Panc1 (cell line): ENCODE data around the gene FAM200A. TPM values are rescaled to one million over a fixed set of nuclear protein-coding genes. Genes with fewer than 3 reads are reported as not detected.
A peak's percentile ranks its signal among the peaks of the same experiment; 100 is the strongest.

ENCODE experiments used
- ATAC-seq: fragments of 200-7000 bp; cut with Tn5 transposase; 2 replicates; pipeline ENCODE4 v1.9.1; 2020; ENCODE audit warnings: mild to moderate bottlenecking, moderate library complexity
- BruUV-seq: library from RNA; stranded (reverse); fragments of 400-500 nt; replicated peaks from 2 replicates; lab custom pipeline; 2021; lab: Mats Ljungman, UMichigan
- CTCF ChIA-PET: fragments of 300-600 bp; sonication (Branson Sonifier 250); formaldehyde crosslinking; loops from one replicate; lab custom pipeline; 2022; ENCODE audit warnings: antibody characterized with exemption; lab: Charles Lee
- POLR2A ChIA-PET: fragments of 300-600 bp; sonication (Branson Sonifier 250); formaldehyde crosslinking; loops from one replicate; lab custom pipeline; 2022; ENCODE audit warnings: antibody characterized with exemption; lab: Charles Lee
- DNase-seq: peaks from one replicate; pipeline ENCODE4 v3.0.0-alpha.2; 2010; ENCODE audit warnings: low read depth, low spot score
- H3K27ac ChIP-seq: 2 replicates; pipeline ENCODE4 v1.5.1; 2011; ENCODE audit warnings: mild to moderate bottlenecking, low read length, inconsistent platforms
- H3K27me3 ChIP-seq: fragments of 200-500 bp; sonication (Bioruptor generic); 2 replicates; pipeline ENCODE4 v1.6.0; 2014; ENCODE audit warnings: low read length, inconsistent platforms; ENCODE audit not compliant: control insufficient read depth, insufficient read depth
- H3K36me3 ChIP-seq: fragments of 200-500 bp; sonication (Bioruptor generic); 2 replicates; pipeline ENCODE4 v1.5.1; 2014; ENCODE audit warnings: inconsistent platforms, mild to moderate bottlenecking, low read length, moderate library complexity; ENCODE audit not compliant: control insufficient read depth, insufficient read depth
- H3K4me1 ChIP-seq: 2 replicates; pipeline ENCODE4 v1.5.1; 2011; ENCODE audit warnings: inconsistent platforms, mild to moderate bottlenecking, low read length, moderate library complexity; ENCODE audit not compliant: control insufficient read depth, insufficient read depth
- H3K4me3 ChIP-seq, 2 experiments: 2 replicates each; pipeline ENCODE4 v1.5.1; 2011 to 2012; ENCODE audit warnings: low read depth in 2 of 2, low read length in 2 of 2, mild to moderate bottlenecking in 2 of 2, inconsistent platforms in 1 of 2, moderate library complexity in 1 of 2
- H3K9me3 ChIP-seq: fragments of 200-500 bp; sonication (Bioruptor generic); 2 replicates; pipeline ENCODE4 v1.5.1; 2014; ENCODE audit warnings: low read depth, mild to moderate bottlenecking, inconsistent platforms, low read length, moderate library complexity; ENCODE audit not compliant: control insufficient read depth, insufficient read depth
- POLR2AphosphoS5 ChIP-seq: IDR thresholded peaks from 2 replicates; pipeline ENCODE4 v1.6.1; 2012; ENCODE audit warnings: mild to moderate bottlenecking, low read depth, low read length, moderate library complexity
- SIN3A ChIP-seq: IDR thresholded peaks from 2 replicates; pipeline ENCODE4 v1.6.1; 2012; ENCODE audit warnings: low read depth, mild to moderate bottlenecking, low read length, moderate library complexity, borderline replicate concordance; ENCODE audit not compliant: insufficient read depth
- TCF7L2 ChIP-seq: IDR thresholded peaks from 2 replicates; pipeline ENCODE4 v1.6.1; 2011; ENCODE audit warnings: mild to moderate bottlenecking, low read depth, low read length, inconsistent platforms
- in situ Hi-C: cut with HindIII; loops from 2 replicates; pipeline ENCODE4 v1.10.0; 2016; ENCODE audit warnings: low sequenced_read_pairs, low pct_unique_long_range_greater_than_20kb
- intact Hi-C: fragments of 100-400 bp; cut with micrococcal nuclease; formaldehyde crosslinking; loops from one replicate; pipeline ENCODE4 v1.10.0; 2022; ENCODE audit not compliant: unreplicated experiment
- total RNA-seq: library from RNA; stranded (reverse); gene quantifications from one replicate; pipeline ENCODE4 v1.2.1, GENCODE V29; 2021; ENCODE audit not compliant: unreplicated experiment
- TF ChIP-seq, protein P1 (sequence below), 2 experiments: IDR thresholded peaks; 2 replicates each; pipeline ENCODE4 v1.6.1; 2011 to 2012; ENCODE audit warnings: low read depth in 2 of 2, control low read depth in 1 of 2, low read length in 1 of 2, mild to moderate bottlenecking in 1 of 2, moderate library complexity in 1 of 2; ENCODE audit not compliant: insufficient read depth in 1 of 2
- TF ChIP-seq, protein P2 (sequence below): fragments of 450-650 bp; IDR thresholded peaks from 2 replicates; pipeline ENCODE4 v1.5.1; 2017; ENCODE audit warnings: mild to moderate bottlenecking

The FAM200A gene
- total RNA-seq, 1 experiment from 2014 or later: 4.6 TPM

DNA sequence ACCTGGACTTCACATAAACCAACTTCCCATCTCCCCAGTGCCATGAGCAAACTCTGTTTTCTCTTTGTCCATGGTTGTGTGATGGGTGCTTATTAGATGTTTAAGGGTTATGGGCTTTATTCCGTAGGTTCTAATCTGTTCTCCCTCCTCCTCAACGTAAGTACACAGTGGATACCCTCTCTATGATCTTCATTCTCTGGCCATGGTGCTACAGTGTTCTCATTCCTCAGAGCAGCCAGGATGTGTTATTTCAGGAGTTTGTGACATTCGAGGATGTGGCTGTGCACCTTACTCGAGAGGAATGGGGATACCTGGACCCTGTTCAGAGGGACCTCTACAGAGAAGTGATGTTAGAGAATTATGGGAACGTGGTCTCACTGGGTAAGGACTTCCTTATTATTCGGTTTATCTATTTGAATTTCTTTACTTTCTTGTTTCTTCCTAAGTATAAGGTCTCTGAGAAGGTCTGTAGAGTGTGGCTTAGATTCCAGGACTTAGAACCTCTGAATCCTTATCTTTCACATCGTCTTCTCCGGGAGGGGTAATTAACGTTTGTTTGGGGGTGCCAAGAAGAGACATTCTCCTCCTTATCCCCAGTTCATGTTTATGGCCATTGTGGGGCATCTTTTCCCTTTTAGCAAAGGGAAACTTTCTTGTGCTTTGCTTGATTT, 10.3 kb upstream of the FAM200A start:
- DNase-seq (no peak), ATAC-seq (no peak)
- Histone ChIP-seq H3K4me1 (peaks cover 28% of the 10 kb centered on the region), H3K9me3 (no peaks in the 10 kb centered on the region), H3K36me3 (peaks cover 39% of the 10 kb centered on the region), H3K27ac (peak overlapping the region; percentile 74), H3K27me3 (no peaks in the 10 kb centered on the region), H3K4me3 (peak overlapping the region in 1 of 2 experiments; percentile 1; a peak in 1 of 4 replicates)
- ChIA-PET POLR2A (no interaction called here), CTCF (no interaction called here)
- TF ChIP-seq TCF7L2: no peak
- TF ChIP-seq, protein P1, sequence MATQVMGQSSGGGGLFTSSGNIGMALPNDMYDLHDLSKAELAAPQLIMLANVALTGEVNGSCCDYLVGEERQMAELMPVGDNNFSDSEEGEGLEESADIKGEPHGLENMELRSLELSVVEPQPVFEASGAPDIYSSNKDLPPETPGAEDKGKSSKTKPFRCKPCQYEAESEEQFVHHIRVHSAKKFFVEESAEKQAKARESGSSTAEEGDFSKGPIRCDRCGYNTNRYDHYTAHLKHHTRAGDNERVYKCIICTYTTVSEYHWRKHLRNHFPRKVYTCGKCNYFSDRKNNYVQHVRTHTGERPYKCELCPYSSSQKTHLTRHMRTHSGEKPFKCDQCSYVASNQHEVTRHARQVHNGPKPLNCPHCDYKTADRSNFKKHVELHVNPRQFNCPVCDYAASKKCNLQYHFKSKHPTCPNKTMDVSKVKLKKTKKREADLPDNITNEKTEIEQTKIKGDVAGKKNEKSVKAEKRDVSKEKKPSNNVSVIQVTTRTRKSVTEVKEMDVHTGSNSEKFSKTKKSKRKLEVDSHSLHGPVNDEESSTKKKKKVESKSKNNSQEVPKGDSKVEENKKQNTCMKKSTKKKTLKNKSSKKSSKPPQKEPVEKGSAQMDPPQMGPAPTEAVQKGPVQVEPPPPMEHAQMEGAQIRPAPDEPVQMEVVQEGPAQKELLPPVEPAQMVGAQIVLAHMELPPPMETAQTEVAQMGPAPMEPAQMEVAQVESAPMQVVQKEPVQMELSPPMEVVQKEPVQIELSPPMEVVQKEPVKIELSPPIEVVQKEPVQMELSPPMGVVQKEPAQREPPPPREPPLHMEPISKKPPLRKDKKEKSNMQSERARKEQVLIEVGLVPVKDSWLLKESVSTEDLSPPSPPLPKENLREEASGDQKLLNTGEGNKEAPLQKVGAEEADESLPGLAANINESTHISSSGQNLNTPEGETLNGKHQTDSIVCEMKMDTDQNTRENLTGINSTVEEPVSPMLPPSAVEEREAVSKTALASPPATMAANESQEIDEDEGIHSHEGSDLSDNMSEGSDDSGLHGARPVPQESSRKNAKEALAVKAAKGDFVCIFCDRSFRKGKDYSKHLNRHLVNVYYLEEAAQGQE (IDR thresholded peaks at IDR 0.05; ENCODE audit: insufficient read depth in 1 of 2, low read depth in 2 of 2, low read length in 1 of 2): no peak
- TF ChIP-seq POLR2AphosphoS5: no peak
- TF ChIP-seq, protein P2, sequence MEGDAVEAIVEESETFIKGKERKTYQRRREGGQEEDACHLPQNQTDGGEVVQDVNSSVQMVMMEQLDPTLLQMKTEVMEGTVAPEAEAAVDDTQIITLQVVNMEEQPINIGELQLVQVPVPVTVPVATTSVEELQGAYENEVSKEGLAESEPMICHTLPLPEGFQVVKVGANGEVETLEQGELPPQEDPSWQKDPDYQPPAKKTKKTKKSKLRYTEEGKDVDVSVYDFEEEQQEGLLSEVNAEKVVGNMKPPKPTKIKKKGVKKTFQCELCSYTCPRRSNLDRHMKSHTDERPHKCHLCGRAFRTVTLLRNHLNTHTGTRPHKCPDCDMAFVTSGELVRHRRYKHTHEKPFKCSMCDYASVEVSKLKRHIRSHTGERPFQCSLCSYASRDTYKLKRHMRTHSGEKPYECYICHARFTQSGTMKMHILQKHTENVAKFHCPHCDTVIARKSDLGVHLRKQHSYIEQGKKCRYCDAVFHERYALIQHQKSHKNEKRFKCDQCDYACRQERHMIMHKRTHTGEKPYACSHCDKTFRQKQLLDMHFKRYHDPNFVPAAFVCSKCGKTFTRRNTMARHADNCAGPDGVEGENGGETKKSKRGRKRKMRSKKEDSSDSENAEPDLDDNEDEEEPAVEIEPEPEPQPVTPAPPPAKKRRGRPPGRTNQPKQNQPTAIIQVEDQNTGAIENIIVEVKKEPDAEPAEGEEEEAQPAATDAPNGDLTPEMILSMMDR: no peak
- no peak for TF ChIP-seq SIN3A
- BruUV-seq: TSS peak; percentile 11
- intact Hi-C loops (no loop called here), in situ Hi-C loops (no loop called here)

DNA sequence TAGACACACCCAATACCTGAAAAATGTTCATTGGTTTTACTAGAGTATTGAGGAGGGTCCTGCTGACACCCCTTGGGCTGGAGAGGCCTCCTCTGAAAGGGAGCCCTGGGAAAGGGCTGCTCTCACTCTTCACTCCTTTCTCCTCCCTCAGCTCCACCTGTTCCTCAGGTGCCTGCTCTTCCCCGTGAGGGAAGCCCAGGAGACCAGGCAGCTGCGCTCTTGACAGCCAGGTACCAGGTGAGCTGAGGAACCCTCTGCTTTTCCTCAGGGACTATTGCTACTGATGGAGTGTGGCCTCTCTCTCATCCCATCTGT, 9.8 kb upstream of the FAM200A start:
- in situ Hi-C loops: no loop called here
- no peaks in the 10 kb centered on the region for H3K9me3 ChIP-seq
- ChIA-PET CTCF (no interaction called here), POLR2A (no interaction called here)
- peaks cover 39% of the 10 kb centered on the region for H3K36me3 ChIP-seq
- H3K4me3 ChIP-seq: no peak overlapping the region
- no peak for ATAC-seq
- H3K27me3 ChIP-seq: no peaks in the 10 kb centered on the region
- no TSS peak for BruUV-seq
- intact Hi-C loops: no loop called here
- DNase-seq: no peak
- no peak overlapping the region; the same call in 1 of the 2 replicates for H3K27ac ChIP-seq
- TF ChIP-seq TCF7L2 (no peak), POLR2AphosphoS5 (no peak), SIN3A (no peak)
- TF ChIP-seq, protein P1 (IDR thresholded peaks at IDR 0.05; ENCODE audit: insufficient read depth in 1 of 2, low read depth in 2 of 2, low read length in 1 of 2): no peak
- TF ChIP-seq, protein P2: no peak
- H3K4me1 ChIP-seq: peaks cover 30% of the 10 kb centered on the region
